Measurements from ENCODE around the gene VANGL2. TPM values are rescaled to one million over a fixed set of nuclear protein-coding genes. Genes with fewer than 3 reads are reported as not detected.

Gene VANGL2
- total and polyA plus RNA-seq, 9 donors, result 5.6 to 18.4 (median 9.7) TPM

GRCh38 chr1:160451859-160452232 is 51.5 kb downstream of the VANGL2 start:
- H3K9me3 ChIP-seq, result no peaks in the 10 kb centered on the region
- H3K4me3 ChIP-seq, result no peak overlapping the region
- no peaks in the 10 kb centered on the region for H3K4me1 ChIP-seq (ENCODE audit: insufficient read depth)
- intact Hi-C loops (cut with DNase I), result no loop called here
- 73 to 74% (median 74%) methylated on average over 1 of the region's 1 CpG for WGBS, 3 donors
- no peak for DNase-seq
- H3K27ac ChIP-seq, result no peak overlapping the region
- no peaks in the 10 kb centered on the region for H3K36me3 ChIP-seq
- TF ChIP-seq POLR2A (IDR thresholded peaks at IDR 0.05), result no peak
- TF ChIP-seq EP300 (IDR thresholded peaks at IDR 0.05), result no peak
- TF ChIP-seq CTCF (IDR thresholded peaks at IDR 0.05), result no peak
- H3K27me3 ChIP-seq, result no peaks in the 10 kb centered on the region

GRCh38 chr1:160453443-160453842 is 53.1 kb downstream of the VANGL2 start:
- no peaks in the 10 kb centered on the region for H3K36me3 ChIP-seq
- no peak overlapping the region for H3K27ac ChIP-seq
- H3K27me3 ChIP-seq, result no peaks in the 10 kb centered on the region
- intact Hi-C loops (cut with DNase I), result no loop called here
- no peaks in the 10 kb centered on the region for H3K4me1 ChIP-seq (ENCODE audit: insufficient read depth)
- no peak for DNase-seq
- 73 to 80% (median 77%) methylated on average over 7 of the region's 7 CpGs for WGBS, 3 donors
- no peak overlapping the region for H3K4me3 ChIP-seq
- TF ChIP-seq POLR2A (IDR thresholded peaks at IDR 0.05), result no peak
- H3K9me3 ChIP-seq, result no peaks in the 10 kb centered on the region

- H3K9me3 ChIP-seq, result no peaks in the 10 kb centered on the region
- 81 to 85% (median 85%) methylated on average over 6 of the region's 6 CpGs for WGBS, 3 donors
- H3K27me3 ChIP-seq, result no peaks in the 10 kb centered on the region
- DNase-seq, result no peak
- no peak overlapping the region for H3K4me3 ChIP-seq
- H3K4me1 ChIP-seq (ENCODE audit: insufficient read depth), result no peaks in the 10 kb centered on the region
- no peak for TF ChIP-seq CTCF (IDR thresholded peaks at IDR 0.05)
- no peak for TF ChIP-seq POLR2A (IDR thresholded peaks at IDR 0.05)
- intact Hi-C loops (cut with DNase I), result no loop called here
- H3K36me3 ChIP-seq, result no peaks in the 10 kb centered on the region
- H3K27ac ChIP-seq, result no peak overlapping the region
Observed at GRCh38 chr1:160454371-160455152, 54.2 kb downstream of the VANGL2 start.

GRCh38 chr1:160455153-160455517 is 54.8 kb downstream of the VANGL2 start:
- Histone ChIP-seq H3K27ac (no peak overlapping the region), H3K27me3 (no peaks in the 10 kb centered on the region), H3K4me3 (no peak overlapping the region), H3K4me1 (ENCODE audit: insufficient read depth) (no peaks in the 10 kb centered on the region), H3K36me3 (no peaks in the 10 kb centered on the region), H3K9me3 (no peaks in the 10 kb centered on the region)
- DNase-seq, result no peak
- no peak for TF ChIP-seq EP300 (IDR thresholded peaks at IDR 0.05)
- no peak for TF ChIP-seq CTCF (IDR thresholded peaks at IDR 0.05)
- no peak for TF ChIP-seq POLR2A (IDR thresholded peaks at IDR 0.05)
- intact Hi-C loops (cut with DNase I), result no loop called here
- WGBS, 3 donors, result 90 to 91% (median 90%) methylated on average over 1 of the region's 1 CpG

GRCh38 chr1:160459056-160459455 is 58.7 kb downstream of the VANGL2 start:
- DNase-seq, result no peak
- Histone ChIP-seq H3K4me1 (ENCODE audit: insufficient read depth) (no peaks in the 10 kb centered on the region), H3K4me3 (no peak overlapping the region), H3K27ac (no peak overlapping the region), H3K36me3 (no peaks in the 10 kb centered on the region), H3K9me3 (no peaks in the 10 kb centered on the region), H3K27me3 (no peaks in the 10 kb centered on the region)
- no peak for TF ChIP-seq POLR2A (IDR thresholded peaks at IDR 0.05)
- no peak for TF ChIP-seq CTCF (IDR thresholded peaks at IDR 0.05)
- TF ChIP-seq EP300 (IDR thresholded peaks at IDR 0.05), result no peak
- intact Hi-C loops (cut with DNase I), result no loop called here
- 32 to 69% (median 50%) methylated on average over 2 of the region's 2 CpGs for WGBS, 3 donors

Measured in ovary (tissue), 9 donors.